ENCODE measurements around the gene ACTR8.

GRCh38 chr3:53846851-53847155 lies 35.1 kb downstream of the ACTR8 start:
- no peak for TF ChIP-seq POLR2A (IDR thresholded peaks at IDR 0.05)
- TF ChIP-seq, protein P1, sequence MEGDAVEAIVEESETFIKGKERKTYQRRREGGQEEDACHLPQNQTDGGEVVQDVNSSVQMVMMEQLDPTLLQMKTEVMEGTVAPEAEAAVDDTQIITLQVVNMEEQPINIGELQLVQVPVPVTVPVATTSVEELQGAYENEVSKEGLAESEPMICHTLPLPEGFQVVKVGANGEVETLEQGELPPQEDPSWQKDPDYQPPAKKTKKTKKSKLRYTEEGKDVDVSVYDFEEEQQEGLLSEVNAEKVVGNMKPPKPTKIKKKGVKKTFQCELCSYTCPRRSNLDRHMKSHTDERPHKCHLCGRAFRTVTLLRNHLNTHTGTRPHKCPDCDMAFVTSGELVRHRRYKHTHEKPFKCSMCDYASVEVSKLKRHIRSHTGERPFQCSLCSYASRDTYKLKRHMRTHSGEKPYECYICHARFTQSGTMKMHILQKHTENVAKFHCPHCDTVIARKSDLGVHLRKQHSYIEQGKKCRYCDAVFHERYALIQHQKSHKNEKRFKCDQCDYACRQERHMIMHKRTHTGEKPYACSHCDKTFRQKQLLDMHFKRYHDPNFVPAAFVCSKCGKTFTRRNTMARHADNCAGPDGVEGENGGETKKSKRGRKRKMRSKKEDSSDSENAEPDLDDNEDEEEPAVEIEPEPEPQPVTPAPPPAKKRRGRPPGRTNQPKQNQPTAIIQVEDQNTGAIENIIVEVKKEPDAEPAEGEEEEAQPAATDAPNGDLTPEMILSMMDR (IDR thresholded peaks at IDR 0.05), result no peak
